GM12875 (cell line): ENCODE results near the gene NFIX.

Experiments
- H3K4me3 ChIP-seq: one replicate; pipeline ENCODE4 v1.5.1; 2011; ENCODE audit warnings: low read depth, low read length, control low read depth
- CTCF ChIP-seq: IDR thresholded peaks from 2 replicates; pipeline ENCODE4 v1.5.1; 2011; ENCODE audit warnings: low read depth, mild to moderate bottlenecking, control low read depth, inconsistent platforms, low read length, moderate library complexity, borderline replicate concordance; ENCODE audit not compliant: insufficient read depth

Gene NFIX

DNA sequence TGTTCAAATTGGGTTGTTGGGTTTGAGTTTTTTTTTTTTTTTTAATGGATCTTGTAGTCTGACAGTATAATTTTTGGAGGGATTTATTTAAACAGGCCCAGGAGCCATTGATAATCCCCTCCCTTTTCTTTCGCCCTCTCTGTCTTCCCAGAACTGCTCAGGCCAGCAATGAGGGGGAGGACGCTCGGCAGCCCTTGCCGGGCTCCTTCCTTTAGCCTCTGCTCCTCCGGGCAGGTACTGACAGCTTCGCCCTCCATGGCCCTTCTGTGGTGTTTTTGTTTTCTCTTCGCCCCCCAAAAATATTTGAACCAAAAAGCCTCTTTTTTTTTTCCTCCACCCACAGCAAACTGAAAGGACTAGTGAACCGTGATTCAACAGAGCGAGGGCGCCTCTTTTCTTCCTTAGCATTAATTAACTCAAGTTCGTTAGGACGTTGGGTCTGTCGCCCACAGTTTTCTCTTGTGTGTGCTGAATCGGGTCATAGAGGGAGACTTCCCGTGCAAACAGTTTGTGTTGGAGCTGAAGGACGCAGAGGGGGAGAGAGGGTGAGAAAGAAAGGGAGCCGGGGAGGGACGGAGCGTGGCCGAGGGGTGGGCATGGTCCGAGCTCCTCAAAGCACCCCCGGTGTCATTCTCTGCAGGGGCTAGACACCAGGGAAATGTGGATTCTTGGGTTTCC is 21.5 kb downstream of the NFIX start:
- no peak for TF ChIP-seq CTCF
- no peak overlapping the region for H3K4me3 ChIP-seq

- no peak overlapping the region for H3K4me3 ChIP-seq
- TF ChIP-seq CTCF: no peak
Measured at GRCh38 chr19:13017306-13018034, 22.2 kb downstream of the NFIX start.

DNA sequence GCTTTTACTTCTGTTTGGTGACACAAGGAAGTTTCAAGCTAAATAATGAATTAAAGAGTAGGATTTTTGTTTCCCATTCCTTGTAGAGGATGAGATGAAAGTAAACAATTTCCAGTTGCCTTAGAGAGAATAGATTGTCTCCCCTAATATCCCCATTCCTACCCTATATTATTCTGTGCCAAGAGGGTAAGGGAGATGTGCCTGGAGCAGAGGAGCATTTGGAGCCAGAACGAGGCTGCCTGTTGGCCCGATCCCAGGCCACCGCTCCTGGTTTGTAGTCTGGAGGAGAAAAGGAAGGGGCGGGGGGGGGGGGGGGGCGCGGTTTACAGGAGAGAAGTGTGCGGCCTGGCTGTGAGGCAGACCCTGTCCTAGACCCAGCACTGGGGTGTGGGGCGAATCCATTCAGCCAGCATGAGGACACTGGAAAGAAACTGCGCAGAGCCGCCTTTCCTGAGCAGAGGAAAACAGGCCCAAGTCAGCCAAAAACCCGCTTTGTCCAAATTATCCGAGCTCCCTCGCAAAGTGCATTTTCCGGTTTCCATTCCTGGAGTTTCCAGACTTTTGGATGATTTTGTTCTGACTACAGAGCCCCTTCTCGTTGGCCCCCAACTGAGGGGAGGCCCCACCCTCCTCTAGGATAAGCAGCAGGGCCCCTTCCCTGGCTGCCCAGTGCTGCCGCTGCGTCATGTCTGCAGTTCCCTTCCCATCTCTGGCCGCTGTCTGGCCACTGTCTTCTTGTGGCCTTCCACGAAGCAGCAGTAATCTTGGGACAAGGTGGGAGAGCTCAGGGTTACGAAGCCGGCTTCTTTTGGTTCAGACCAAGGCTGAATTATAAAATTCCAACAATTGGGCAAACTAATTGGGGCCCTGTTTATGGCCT is 23.0 kb downstream of the NFIX start:
- no peak overlapping the region for H3K4me3 ChIP-seq
- TF ChIP-seq CTCF: no peak

DNA sequence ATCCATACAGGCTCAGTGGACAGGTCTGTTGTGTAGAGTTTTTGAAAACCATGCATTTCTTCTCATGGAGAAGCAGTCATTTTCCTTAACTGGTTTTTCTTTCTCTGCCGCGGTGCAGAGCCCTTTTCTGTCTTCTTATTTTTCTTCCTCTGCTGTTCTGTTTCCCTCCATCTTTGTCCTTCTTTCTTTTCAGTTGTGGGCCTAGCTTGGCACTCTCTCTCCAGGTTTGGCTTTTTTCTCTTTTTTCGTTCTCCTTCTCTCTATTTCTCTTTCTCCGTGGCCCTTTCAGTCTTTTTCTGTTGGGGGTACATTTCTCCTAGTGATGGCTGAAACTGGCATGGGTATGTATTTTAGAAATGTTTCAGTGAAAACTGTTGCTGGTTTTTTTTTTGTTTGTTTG is 24.1 kb downstream of the NFIX start:
- TF ChIP-seq CTCF: no peak
- no peak overlapping the region for H3K4me3 ChIP-seq

GRCh38 chr19:13020002-13020414 is 24.7 kb downstream of the NFIX start:
- no peak overlapping the region for H3K4me3 ChIP-seq

More at GRCh38 chr19:13020002-13020414, 24.7 kb downstream of the NFIX start:
- no peak for TF ChIP-seq CTCF
